ENCODE results near the gene CYP2U1. TPM values are rescaled to one million over a fixed set of nuclear protein-coding genes. Genes with fewer than 3 reads are reported as not detected.
"Not testable (repeated sequence)": the region's sequence is repeated elsewhere in the genome, so short reads cannot be mapped to it uniquely, and the experiment has no call there.

Gene CYP2U1
- total RNA-seq, 4 donors from 2014 or later, result 3.5 to 7.5 (median 4.0) TPM

DNA sequence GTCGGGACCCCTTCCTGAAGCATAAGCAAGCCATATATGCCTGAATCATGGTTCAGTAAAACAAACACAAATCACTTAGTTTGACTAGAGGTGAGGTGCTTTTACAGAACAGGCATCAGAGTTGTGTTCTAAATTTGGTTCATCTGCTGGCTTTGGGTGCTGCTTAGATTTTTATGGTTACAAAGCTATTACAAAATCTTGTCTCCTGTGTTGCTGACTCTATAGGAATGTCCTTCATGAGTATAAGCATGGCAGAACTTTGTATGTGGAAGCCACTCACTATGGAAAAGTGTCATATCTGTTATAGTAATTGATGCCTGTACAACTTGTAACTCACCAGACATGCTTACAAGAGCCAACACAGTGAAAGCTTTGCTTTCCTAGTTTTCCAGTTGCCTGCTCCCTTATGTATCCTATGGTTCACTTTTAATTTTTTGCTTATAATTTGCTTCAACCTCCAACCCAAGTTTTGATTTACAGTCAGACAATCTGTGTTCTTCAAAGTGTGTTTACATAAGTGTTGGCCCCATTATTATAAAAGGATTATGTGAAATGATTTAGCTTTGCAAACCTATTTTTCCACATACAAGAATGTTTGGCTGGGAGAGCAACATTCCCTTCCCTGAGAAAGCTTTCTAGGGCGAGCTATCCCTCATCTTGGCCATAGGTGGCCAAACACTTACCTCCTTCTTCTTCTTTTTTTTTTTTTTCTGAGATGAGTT, 30.0 kb upstream of the CYP2U1 start:
- Histone ChIP-seq H3K4me3 (no peak overlapping the region), H3K36me3 (no peaks in the 10 kb centered on the region), H3K9me3 (no peaks in the 10 kb centered on the region), H3K4me1 (peaks cover 0 to 7% of the 10 kb centered on the region in 2 donors), H3K27me3 (no peaks in the 10 kb centered on the region), H3K27ac (no peak overlapping the region)
- TF ChIP-seq, protein P1, sequence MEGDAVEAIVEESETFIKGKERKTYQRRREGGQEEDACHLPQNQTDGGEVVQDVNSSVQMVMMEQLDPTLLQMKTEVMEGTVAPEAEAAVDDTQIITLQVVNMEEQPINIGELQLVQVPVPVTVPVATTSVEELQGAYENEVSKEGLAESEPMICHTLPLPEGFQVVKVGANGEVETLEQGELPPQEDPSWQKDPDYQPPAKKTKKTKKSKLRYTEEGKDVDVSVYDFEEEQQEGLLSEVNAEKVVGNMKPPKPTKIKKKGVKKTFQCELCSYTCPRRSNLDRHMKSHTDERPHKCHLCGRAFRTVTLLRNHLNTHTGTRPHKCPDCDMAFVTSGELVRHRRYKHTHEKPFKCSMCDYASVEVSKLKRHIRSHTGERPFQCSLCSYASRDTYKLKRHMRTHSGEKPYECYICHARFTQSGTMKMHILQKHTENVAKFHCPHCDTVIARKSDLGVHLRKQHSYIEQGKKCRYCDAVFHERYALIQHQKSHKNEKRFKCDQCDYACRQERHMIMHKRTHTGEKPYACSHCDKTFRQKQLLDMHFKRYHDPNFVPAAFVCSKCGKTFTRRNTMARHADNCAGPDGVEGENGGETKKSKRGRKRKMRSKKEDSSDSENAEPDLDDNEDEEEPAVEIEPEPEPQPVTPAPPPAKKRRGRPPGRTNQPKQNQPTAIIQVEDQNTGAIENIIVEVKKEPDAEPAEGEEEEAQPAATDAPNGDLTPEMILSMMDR (IDR thresholded peaks at IDR 0.05 in 4 of 5, conservative IDR thresholded peaks at IDR 0.05 in 1 of 5), result no peak
- in situ Hi-C loops (cut with MboI; ENCODE audit: low sequenced_read_pairs in 4 of 4) (no loop called here), intact Hi-C loops (cut with DNase I; ENCODE audit: low total_unique reads) (no loop called here)
- ATAC-seq (peak; percentile 41 to 52), DNase-seq (no peak)

DNA sequence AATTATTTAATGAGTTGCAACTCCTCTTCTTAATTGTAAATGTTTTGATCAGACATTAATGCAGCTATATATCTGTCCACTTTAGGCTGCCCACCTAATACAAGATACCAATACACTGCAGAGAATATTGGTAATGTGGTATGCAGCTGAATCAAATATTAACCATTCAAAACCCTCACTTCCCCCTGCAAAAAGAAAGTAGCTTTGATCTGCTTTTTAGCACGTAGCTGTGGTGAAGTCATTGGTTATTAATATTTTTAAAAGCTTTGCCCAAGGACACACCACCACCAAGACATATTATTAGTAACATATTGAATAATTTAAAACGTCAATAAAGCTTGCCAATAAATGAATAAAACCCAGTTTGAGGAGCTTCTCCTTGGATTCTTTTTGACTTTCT, 28.6 kb upstream of the CYP2U1 start:
- intact Hi-C loops (cut with DNase I; ENCODE audit: low total_unique reads), result no loop called here
- Histone ChIP-seq H3K36me3 (no peaks in the 10 kb centered on the region), H3K9me3 (no peaks in the 10 kb centered on the region), H3K27ac (no peak overlapping the region), H3K4me1 (peaks cover 0 to 7% of the 10 kb centered on the region in 2 donors), H3K4me3 (no peak overlapping the region), H3K27me3 (no peaks in the 10 kb centered on the region)
- DNase-seq (no peak), ATAC-seq (no peak)
- in situ Hi-C loops (cut with MboI; ENCODE audit: low sequenced_read_pairs in 4 of 4), result no loop called here
- TF ChIP-seq, protein P1 (IDR thresholded peaks at IDR 0.05 in 4 of 5, conservative IDR thresholded peaks at IDR 0.05 in 1 of 5), result no peak
- TF ChIP-seq POLR2A (IDR thresholded peaks at IDR 0.05), result no peak

- in situ Hi-C loops (cut with MboI; ENCODE audit: low sequenced_read_pairs in 4 of 4); H3K36me3 ChIP-seq; H3K27me3 ChIP-seq; H3K9me3 ChIP-seq; H3K27ac ChIP-seq; H3K4me3 ChIP-seq; DNase-seq; intact Hi-C loops (cut with DNase I; ENCODE audit: low total_unique reads); ATAC-seq; H3K4me1 ChIP-seq: not testable (repeated sequence)
Measured at GRCh38 chr4:107905082-107905481, 26.3 kb upstream of the CYP2U1 start.

DNA sequence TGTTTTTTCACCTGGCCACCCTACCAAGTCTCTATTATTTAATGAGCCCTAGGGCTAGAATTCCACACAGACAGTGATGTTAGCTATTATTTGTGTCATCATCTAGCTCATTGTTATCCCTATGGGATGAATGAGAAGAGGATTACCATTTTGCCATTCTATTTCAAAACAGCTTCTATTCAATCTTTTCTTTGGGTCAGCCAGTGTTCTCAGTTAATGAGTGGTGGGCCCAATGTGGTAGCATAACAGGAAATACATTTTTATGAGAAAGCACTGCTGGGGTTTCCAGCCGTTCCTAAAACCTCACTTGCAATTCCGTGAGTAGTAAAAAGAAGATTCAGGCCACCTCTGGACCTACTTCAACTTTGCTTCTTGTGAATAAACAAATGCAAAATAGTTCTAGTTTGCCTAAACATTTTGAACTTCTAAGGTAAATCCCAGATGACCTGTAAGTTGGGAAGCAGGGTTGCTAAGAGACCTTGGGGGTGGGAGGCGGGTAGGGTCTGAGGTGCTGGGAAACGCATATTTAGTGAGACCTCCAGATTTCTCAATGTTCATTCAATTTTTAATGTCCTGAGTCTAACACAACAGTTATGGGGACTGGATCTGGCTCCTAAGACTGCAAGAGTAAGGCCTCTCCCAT, 24.8 kb upstream of the CYP2U1 start:
- Histone ChIP-seq H3K9me3 (no peaks in the 10 kb centered on the region), H3K27me3 (no peaks in the 10 kb centered on the region), H3K4me1 (peaks cover 0 to 7% of the 10 kb centered on the region in 2 donors), H3K4me3 (no peak overlapping the region), H3K27ac (no peak overlapping the region), H3K36me3 (no peaks in the 10 kb centered on the region)
- DNase-seq (no peak), ATAC-seq (no peak)
- intact Hi-C loops (cut with DNase I; ENCODE audit: low total_unique reads), result no loop called here
- in situ Hi-C loops (cut with MboI; ENCODE audit: low sequenced_read_pairs in 4 of 4), result no loop called here
- TF ChIP-seq, protein P1 (IDR thresholded peaks at IDR 0.05 in 4 of 5, conservative IDR thresholded peaks at IDR 0.05 in 1 of 5), result no peak

DNA sequence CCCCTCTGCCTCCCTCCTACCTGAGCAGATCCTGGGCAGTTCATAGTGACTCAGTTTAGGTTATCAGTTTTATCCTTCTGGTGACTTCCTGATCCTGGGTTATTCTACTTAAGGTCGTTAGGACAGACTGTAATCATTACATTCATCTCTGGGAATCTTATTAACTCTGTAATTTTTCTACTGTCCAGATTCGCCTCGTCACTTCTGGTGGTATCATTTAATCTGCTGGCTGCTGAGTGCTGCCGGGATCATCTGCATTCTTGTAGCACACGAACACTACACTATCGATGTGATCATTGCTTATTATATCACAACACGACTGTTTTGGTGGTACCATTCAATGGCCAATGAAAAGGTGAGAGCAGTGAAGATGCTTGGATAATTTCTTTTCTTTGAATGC, 23.0 kb upstream of the CYP2U1 start:
- Histone ChIP-seq H3K4me3 (no peak overlapping the region), H3K27me3 (no peaks in the 10 kb centered on the region), H3K9me3 (no peaks in the 10 kb centered on the region), H3K4me1 (no peaks in the 10 kb centered on the region), H3K36me3 (no peaks in the 10 kb centered on the region), H3K27ac (no peak overlapping the region)
- in situ Hi-C loops (cut with MboI; ENCODE audit: low sequenced_read_pairs in 4 of 4) (no loop called here), intact Hi-C loops (cut with DNase I; ENCODE audit: low total_unique reads) (no loop called here)
- DNase-seq (no peak), ATAC-seq (no peak)
- TF ChIP-seq POLR2A (IDR thresholded peaks at IDR 0.05), result no peak
- TF ChIP-seq, protein P1 (IDR thresholded peaks at IDR 0.05 in 4 of 5, conservative IDR thresholded peaks at IDR 0.05 in 1 of 5), result no peak
